Stimulated activated CD8-positive, alpha-beta memory T cell treated with anti-CD3 and anti-CD28 coated beads, Interleukin-2, amount 100 ng/mL, for 1 hour (primary cell): ENCODE results near the gene KLHL8.
A peak's percentile ranks its signal among the peaks of the same experiment; 100 is the strongest.
"Not testable (repeated sequence)": the region's sequence is repeated elsewhere in the genome, so short reads cannot be mapped to it uniquely, and the experiment has no call there.

ENCODE experiments used
- DNase-seq, 2 donors: peaks; one replicate each; pipeline ENCODE4 v3.0.0-alpha.2; 2020; ENCODE audit warnings: low read depth in 2 of 2

The KLHL8 gene

GRCh38 chr4:87228262-87228860 lies 7.9 kb upstream of the KLHL8 start:
- no peak for DNase-seq

GRCh38 chr4:87227751-87228151 lies 7.3 kb upstream of the KLHL8 start:
- DNase-seq = no peak

- no peak for DNase-seq
Observed at GRCh38 chr4:87225936-87226335, 5.5 kb upstream of the KLHL8 start.

- no peak for DNase-seq
Observed at GRCh38 chr4:87224141-87224923, 3.9 kb upstream of the KLHL8 start.

- DNase-seq = peak in 1 of 2 donors; percentile 20
Observed at GRCh38 chr4:87219632-87220093, 755 bp downstream of the KLHL8 start.

GRCh38 chr4:87217235-87217763 lies 3.1 kb downstream of the KLHL8 start:
- not testable (repeated sequence) for DNase-seq

- DNase-seq = no peak
Observed at GRCh38 chr4:87216469-87216868, 3.9 kb downstream of the KLHL8 start.

GRCh38 chr4:87213421-87214075 lies 6.9 kb downstream of the KLHL8 start:
- DNase-seq = no peak

GRCh38 chr4:87211249-87211952 lies 9.0 kb downstream of the KLHL8 start:
- no peak for DNase-seq

- no peak for DNase-seq
Observed at GRCh38 chr4:87209696-87210095, 10.7 kb downstream of the KLHL8 start.

GRCh38 chr4:87209182-87209581 lies 11.2 kb downstream of the KLHL8 start:
- no peak for DNase-seq

- no peak for DNase-seq
Observed at GRCh38 chr4:87204559-87204958, 15.9 kb downstream of the KLHL8 start.

- no peak for DNase-seq
Observed at GRCh38 chr4:87196927-87197326, 23.5 kb downstream of the KLHL8 start.

GRCh38 chr4:87196146-87196545 lies 24.3 kb downstream of the KLHL8 start:
- no peak for DNase-seq

GRCh38 chr4:87193958-87194675 lies 26.3 kb downstream of the KLHL8 start:
- no peak for DNase-seq

- DNase-seq = no peak
Observed at GRCh38 chr4:87192145-87192919, 28.1 kb downstream of the KLHL8 start.

GRCh38 chr4:87188932-87189331 lies 31.5 kb downstream of the KLHL8 start:
- DNase-seq = no peak

- no peak for DNase-seq
Observed at GRCh38 chr4:87188048-87188447, 32.4 kb downstream of the KLHL8 start.

- no peak for DNase-seq
Observed at GRCh38 chr4:87185146-87185870, 35.1 kb downstream of the KLHL8 start.

- no peak for DNase-seq
Observed at GRCh38 chr4:87180767-87181166, 39.7 kb downstream of the KLHL8 start.
